ENCODE measurements around the gene FHIP2A. TPM values are rescaled to one million over a fixed set of nuclear protein-coding genes. Genes with fewer than 3 reads are reported as not detected.

FHIP2A gene
- polyA plus RNA-seq, 3 donors, result 4.4 to 9.6 (median 9.2) TPM

- Histone ChIP-seq H3K9me3 (replicated peaks in 1 of 2; ENCODE audit: control insufficient read depth in 1 of 2, insufficient read depth in 1 of 2, low read length in 2 of 2) (no peaks in the 10 kb centered on the region), H3K79me2 (ENCODE audit: insufficient read depth, low read length) (peaks cover 62% of the 10 kb centered on the region), H3K36me3 (replicated peaks in 1 of 2; ENCODE audit: control insufficient read depth in 1 of 2, insufficient read depth in 2 of 2, low read length in 2 of 2) (no peaks in the 10 kb centered on the region), H3K27ac (ENCODE audit: low read depth in 1 of 2, low read length in 2 of 2) (peak overlapping the region in 1 of 2 donors; percentile 94), H3K4me2 (replicated peaks; ENCODE audit: extremely low read depth, low read length, poor library complexity, severe bottlenecking) (peak overlapping the region; percentile 75), H3K4me1 (ENCODE audit: control insufficient read depth in 1 of 2, insufficient read depth in 2 of 2, low read length in 2 of 2) (peaks cover 9 to 19% of the 10 kb centered on the region in 2 donors), H3K27me3 (ENCODE audit: control insufficient read depth in 2 of 2, insufficient read depth in 2 of 2, low read length in 2 of 2) (no peaks in the 10 kb centered on the region), H3K4me3 (replicated peaks in 1 of 3; ENCODE audit: low read depth in 2 of 3, low read length in 3 of 3) (peak overlapping the region; percentile 72 to 96 (median 95)), H3K9ac (ENCODE audit: insufficient read depth, low read length, poor library complexity, severe bottlenecking) (peak overlapping the region; percentile 93), H2AFZ (ENCODE audit: insufficient read depth, low read depth, low read length, poor library complexity, severe bottlenecking) (peak overlapping the region; percentile 88), H4K20me1 (ENCODE audit: insufficient read depth, low read length) (peaks cover 42% of the 10 kb centered on the region)
- Mint-ChIP-seq H3K27me3 (ENCODE audit: low read depth in 3 of 3) (peaks cover 0 to 1% (median 0%) of the 10 kb centered on the region in 3 donors), H3K9me3 (no peaks in the 10 kb centered on the region), H3K27ac (peak overlapping the region; percentile 22 to 96 (median 93)), H3K4me1 (peaks cover 33% of the 10 kb centered on the region), H3K4me3 (peak overlapping the region; percentile 97 to 98), H3K36me3 (peaks cover 0 to 5% of the 10 kb centered on the region in 2 donors)
- no CpG with 5 or more reads among the region's 2 CpGs for WGBS (ENCODE audit: insufficient coverage)
- no peak for DNase-seq
- TF ChIP-seq, protein P1, sequence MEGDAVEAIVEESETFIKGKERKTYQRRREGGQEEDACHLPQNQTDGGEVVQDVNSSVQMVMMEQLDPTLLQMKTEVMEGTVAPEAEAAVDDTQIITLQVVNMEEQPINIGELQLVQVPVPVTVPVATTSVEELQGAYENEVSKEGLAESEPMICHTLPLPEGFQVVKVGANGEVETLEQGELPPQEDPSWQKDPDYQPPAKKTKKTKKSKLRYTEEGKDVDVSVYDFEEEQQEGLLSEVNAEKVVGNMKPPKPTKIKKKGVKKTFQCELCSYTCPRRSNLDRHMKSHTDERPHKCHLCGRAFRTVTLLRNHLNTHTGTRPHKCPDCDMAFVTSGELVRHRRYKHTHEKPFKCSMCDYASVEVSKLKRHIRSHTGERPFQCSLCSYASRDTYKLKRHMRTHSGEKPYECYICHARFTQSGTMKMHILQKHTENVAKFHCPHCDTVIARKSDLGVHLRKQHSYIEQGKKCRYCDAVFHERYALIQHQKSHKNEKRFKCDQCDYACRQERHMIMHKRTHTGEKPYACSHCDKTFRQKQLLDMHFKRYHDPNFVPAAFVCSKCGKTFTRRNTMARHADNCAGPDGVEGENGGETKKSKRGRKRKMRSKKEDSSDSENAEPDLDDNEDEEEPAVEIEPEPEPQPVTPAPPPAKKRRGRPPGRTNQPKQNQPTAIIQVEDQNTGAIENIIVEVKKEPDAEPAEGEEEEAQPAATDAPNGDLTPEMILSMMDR (IDR thresholded peaks at IDR 0.05), result no peak
- intact Hi-C loops (cut with micrococcal nuclease), result no loop called here
Measured at GRCh38 chr10:114823077-114823463, 1.5 kb downstream of the FHIP2A start.

DNA sequence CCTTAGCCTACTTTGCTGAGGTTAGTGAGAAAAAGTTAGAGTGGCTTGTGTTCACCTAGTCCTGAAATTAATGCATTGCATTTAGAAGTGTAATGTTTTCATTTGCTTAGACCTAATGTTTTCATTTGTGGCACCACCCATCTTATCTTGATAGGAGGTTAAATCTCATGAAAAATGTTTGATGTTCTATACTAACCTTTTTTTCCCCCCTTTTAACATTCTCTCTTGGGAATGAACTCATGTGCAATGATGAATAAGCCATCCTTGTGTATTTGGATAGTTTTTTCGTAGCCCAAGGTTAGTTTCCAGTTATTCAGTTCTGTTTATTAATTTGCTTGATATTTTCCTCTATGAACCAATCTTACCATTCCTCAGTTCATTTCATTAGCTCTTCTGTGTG, 2.8 kb downstream of the FHIP2A start:
- no peaks in the 10 kb centered on the region for H3K36me3 ChIP-seq (replicated peaks in 1 of 2; ENCODE audit: control insufficient read depth in 1 of 2, insufficient read depth in 2 of 2, low read length in 2 of 2)
- Mint-ChIP-seq H3K4me3 (no peak overlapping the region), H3K27me3 (ENCODE audit: low read depth in 3 of 3) (peaks cover 0 to 1% (median 0%) of the 10 kb centered on the region in 3 donors), H3K4me1 (peaks cover 36% of the 10 kb centered on the region), H3K27ac (peak overlapping the region in 1 of 7 donors; percentile 54), H3K36me3 (peaks cover 0 to 5% of the 10 kb centered on the region in 2 donors), H3K9me3 (no peaks in the 10 kb centered on the region)
- H3K27ac ChIP-seq (ENCODE audit: low read depth in 1 of 2, low read length in 2 of 2), result no peak overlapping the region
- H3K27me3 ChIP-seq (ENCODE audit: control insufficient read depth in 2 of 2, insufficient read depth in 2 of 2, low read length in 2 of 2), result no peaks in the 10 kb centered on the region
- peaks cover 74% of the 10 kb centered on the region for H3K79me2 ChIP-seq (ENCODE audit: insufficient read depth, low read length)
- H3K9me3 ChIP-seq (replicated peaks in 1 of 2; ENCODE audit: control insufficient read depth in 1 of 2, insufficient read depth in 1 of 2, low read length in 2 of 2), result no peaks in the 10 kb centered on the region
- TF ChIP-seq, protein P1 (IDR thresholded peaks at IDR 0.05), result no peak
- H2AFZ ChIP-seq (ENCODE audit: insufficient read depth, low read depth, low read length, poor library complexity, severe bottlenecking), result no peak overlapping the region
- peaks cover 9 to 19% of the 10 kb centered on the region in 2 donors for H3K4me1 ChIP-seq (ENCODE audit: control insufficient read depth in 1 of 2, insufficient read depth in 2 of 2, low read length in 2 of 2)
- no peak overlapping the region for H3K4me2 ChIP-seq (replicated peaks; ENCODE audit: extremely low read depth, low read length, poor library complexity, severe bottlenecking)
- no CpG with 5 or more reads among the region's 1 CpG for WGBS (ENCODE audit: insufficient coverage)
- H4K20me1 ChIP-seq (ENCODE audit: insufficient read depth, low read length), result peaks cover 53% of the 10 kb centered on the region
- no peak for DNase-seq
- no peak overlapping the region for H3K9ac ChIP-seq (ENCODE audit: insufficient read depth, low read length, poor library complexity, severe bottlenecking)
- H3K4me3 ChIP-seq (replicated peaks in 1 of 3; ENCODE audit: low read depth in 2 of 3, low read length in 3 of 3), result no peak overlapping the region
- intact Hi-C loops (cut with micrococcal nuclease), result no loop called here
